ENCODE measurements around the gene CASP7. TPM values are rescaled to one million over a fixed set of nuclear protein-coding genes. Genes with fewer than 3 reads are reported as not detected.

The CASP7 gene
- total RNA-seq, 1 experiment from 2014 or later, result 4.7 TPM

DNA sequence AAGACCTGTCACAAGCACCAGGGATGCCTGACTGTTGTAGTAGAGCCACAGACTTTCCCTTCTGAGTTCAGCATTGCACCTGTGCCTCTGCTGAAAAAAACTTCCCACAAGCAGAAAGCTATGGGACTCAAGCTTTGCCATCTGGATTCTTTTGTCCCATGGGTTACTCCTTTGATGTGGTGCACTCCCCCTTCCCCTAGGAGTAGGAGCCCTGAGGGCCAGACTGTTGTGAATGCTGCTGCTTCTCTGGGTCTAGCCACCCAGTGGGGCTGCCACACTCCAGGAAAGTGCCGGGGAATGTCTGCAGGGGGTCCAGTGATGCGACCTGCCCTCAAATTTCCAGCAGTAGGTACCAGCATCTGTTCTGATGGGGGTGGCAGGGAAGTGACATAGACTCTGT is 11.7 kb downstream of the CASP7 start:
- peaks cover 40% of the 10 kb centered on the region for H3K36me3 Mint-ChIP-seq
- peaks cover 35% of the 10 kb centered on the region for H3K9me3 Mint-ChIP-seq
- H3K4me1 Mint-ChIP-seq, result peaks cover 22% of the 10 kb centered on the region
- TF ChIP-seq, protein P1, sequence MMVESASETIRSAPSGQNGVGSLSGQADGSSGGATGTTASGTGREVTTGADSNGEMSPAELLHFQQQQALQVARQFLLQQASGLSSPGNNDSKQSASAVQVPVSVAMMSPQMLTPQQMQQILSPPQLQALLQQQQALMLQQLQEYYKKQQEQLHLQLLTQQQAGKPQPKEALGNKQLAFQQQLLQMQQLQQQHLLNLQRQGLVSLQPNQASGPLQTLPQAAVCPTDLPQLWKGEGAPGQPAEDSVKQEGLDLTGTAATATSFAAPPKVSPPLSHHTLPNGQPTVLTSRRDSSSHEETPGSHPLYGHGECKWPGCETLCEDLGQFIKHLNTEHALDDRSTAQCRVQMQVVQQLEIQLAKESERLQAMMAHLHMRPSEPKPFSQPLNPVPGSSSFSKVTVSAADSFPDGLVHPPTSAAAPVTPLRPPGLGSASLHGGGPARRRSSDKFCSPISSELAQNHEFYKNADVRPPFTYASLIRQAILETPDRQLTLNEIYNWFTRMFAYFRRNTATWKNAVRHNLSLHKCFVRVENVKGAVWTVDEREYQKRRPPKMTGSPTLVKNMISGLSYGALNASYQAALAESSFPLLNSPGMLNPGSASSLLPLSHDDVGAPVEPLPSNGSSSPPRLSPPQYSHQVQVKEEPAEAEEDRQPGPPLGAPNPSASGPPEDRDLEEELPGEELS (CRISPR knock-in tag; IDR thresholded peaks at IDR 0.05), result no peak
- no peak for TF ChIP-seq GTF2I (CRISPR knock-in tag; conservative IDR thresholded peaks at IDR 0.05)
- TF ChIP-seq KAT7 (CRISPR knock-in tag; IDR thresholded peaks at IDR 0.05; ENCODE audit: borderline replicate concordance), result no peak
- TF ChIP-seq, protein P2, sequence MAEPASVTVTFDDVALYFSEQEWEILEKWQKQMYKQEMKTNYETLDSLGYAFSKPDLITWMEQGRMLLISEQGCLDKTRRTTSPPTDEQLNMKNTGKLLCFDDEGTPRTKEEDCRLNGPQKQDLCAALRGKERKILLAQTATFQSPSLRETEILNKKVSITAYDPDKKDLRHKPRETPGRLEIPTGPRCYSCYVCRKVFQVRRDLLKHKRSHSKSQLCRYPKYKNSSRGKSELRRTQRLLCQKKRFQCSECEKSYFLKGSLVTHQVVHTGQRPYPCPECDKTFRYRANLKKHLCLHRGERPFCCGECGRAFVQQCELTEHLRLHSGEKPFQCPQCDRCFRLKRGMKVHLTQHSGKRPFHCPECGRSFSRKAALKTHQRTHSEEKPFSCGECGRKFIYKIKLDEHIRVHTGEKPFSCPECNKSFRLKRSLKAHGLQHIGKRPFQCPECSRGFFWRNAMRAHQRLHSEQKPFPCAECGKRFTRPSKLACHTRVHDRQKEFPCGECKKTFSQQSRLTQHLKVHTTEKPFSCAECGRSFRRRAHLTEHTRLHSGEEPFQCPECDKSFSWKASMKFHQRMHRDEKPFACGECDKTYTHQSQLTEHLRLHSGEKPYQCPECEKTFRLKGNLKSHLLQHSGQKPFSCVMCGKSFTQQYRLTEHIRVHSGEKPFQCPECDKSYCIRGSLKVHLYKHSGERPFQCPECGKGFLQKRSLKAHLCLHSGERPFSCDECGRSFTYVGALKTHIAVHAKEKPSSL (CRISPR knock-in tag; conservative IDR thresholded peaks at IDR 0.05), result no peak
- no peak for TF ChIP-seq ZNF671 (CRISPR knock-in tag; IDR thresholded peaks at IDR 0.05)
- TF ChIP-seq GABPB1 (CRISPR knock-in tag; IDR thresholded peaks at IDR 0.05), result no peak
- TF ChIP-seq, protein P3, sequence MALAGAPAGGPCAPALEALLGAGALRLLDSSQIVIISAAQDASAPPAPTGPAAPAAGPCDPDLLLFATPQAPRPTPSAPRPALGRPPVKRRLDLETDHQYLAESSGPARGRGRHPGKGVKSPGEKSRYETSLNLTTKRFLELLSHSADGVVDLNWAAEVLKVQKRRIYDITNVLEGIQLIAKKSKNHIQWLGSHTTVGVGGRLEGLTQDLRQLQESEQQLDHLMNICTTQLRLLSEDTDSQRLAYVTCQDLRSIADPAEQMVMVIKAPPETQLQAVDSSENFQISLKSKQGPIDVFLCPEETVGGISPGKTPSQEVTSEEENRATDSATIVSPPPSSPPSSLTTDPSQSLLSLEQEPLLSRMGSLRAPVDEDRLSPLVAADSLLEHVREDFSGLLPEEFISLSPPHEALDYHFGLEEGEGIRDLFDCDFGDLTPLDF (CRISPR knock-in tag; IDR thresholded peaks at IDR 0.05), result no peak
- TF ChIP-seq NR1H2 (CRISPR knock-in tag; IDR thresholded peaks at IDR 0.05), result no peak
- TF ChIP-seq JAZF1 (CRISPR knock-in tag; IDR thresholded peaks at IDR 0.05), result no peak
- ChIA-PET CTCF (no interaction called here), POLR2A (no interaction called here)
- DNase-seq (ENCODE audit: low spot score), result no peak
- no peak for ATAC-seq
- H3K4me3 Mint-ChIP-seq, result no peak overlapping the region
- H3K27me3 Mint-ChIP-seq (ENCODE audit: low read depth), result peaks cover 7% of the 10 kb centered on the region
- H3K27ac Mint-ChIP-seq, result no peak overlapping the region

DNA sequence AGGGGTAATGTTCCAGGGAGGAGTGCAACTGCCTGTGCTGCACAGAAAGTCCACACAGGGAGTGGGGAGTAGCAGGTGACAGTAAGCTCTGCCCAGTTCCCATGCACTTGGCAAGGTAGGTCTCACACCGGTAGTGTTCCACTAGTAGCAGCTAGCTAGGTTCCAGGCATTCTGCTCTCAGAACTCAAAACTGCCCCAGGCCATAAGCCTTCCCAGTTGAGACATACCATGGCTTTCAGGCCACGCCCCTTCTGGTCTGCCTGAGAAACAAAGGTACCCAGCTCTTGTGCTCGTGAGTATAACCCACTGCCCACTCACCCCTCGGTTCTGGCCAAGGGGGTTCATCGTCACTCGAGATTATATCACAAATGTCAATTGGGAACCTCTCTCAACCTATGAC is 12.6 kb downstream of the CASP7 start:
- Mint-ChIP-seq H3K27ac (no peak overlapping the region), H3K4me3 (no peak overlapping the region), H3K4me1 (peaks cover 22% of the 10 kb centered on the region), H3K9me3 (peaks cover 30% of the 10 kb centered on the region), H3K36me3 (peaks cover 35% of the 10 kb centered on the region), H3K27me3 (ENCODE audit: low read depth) (peaks cover 7% of the 10 kb centered on the region)
- ChIA-PET CTCF (no interaction called here), POLR2A (no interaction called here)
- ATAC-seq (no peak), DNase-seq (ENCODE audit: low spot score) (no peak)
- TF ChIP-seq, protein P4, sequence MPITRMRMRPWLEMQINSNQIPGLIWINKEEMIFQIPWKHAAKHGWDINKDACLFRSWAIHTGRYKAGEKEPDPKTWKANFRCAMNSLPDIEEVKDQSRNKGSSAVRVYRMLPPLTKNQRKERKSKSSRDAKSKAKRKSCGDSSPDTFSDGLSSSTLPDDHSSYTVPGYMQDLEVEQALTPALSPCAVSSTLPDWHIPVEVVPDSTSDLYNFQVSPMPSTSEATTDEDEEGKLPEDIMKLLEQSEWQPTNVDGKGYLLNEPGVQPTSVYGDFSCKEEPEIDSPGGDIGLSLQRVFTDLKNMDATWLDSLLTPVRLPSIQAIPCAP (CRISPR knock-in tag; IDR thresholded peaks at IDR 0.05), result no peak
- no peak for TF ChIP-seq NFATC4 (CRISPR knock-in tag; IDR thresholded peaks at IDR 0.05)
- TF ChIP-seq FOXK1 (CRISPR knock-in tag; IDR thresholded peaks at IDR 0.05), result no peak

DNA sequence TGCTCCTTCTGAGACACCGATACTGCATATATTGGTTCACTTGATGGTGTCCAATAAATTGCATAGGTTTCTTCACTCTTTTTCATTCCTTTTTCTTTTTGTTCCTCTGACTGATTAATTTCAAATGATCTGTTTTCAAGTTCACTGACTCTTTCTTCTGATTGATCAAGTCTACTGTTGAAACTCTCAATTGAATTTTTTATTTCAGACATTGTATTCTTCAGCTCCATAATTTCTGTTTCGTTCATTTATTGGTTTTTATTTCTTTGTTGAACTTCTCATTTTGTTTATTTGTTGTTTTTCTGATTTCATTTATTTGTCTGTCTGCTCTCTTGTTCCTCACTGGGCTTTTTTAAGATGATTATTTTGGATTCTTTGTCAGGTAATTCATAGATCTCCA is 13.6 kb downstream of the CASP7 start:
- Mint-ChIP-seq H3K4me1 (peaks cover 22% of the 10 kb centered on the region), H3K27ac (no peak overlapping the region), H3K27me3 (ENCODE audit: low read depth) (peaks cover 7% of the 10 kb centered on the region), H3K9me3 (peaks cover 20% of the 10 kb centered on the region), H3K36me3 (peaks cover 30% of the 10 kb centered on the region), H3K4me3 (no peak overlapping the region)
- DNase-seq (ENCODE audit: low spot score) (no peak), ATAC-seq (no peak)
- TF ChIP-seq PRRX2 (CRISPR knock-in tag; IDR thresholded peaks at IDR 0.05), result no peak
- TF ChIP-seq HMGA2 (CRISPR knock-in tag; IDR thresholded peaks at IDR 0.05), result no peak
- TF ChIP-seq, protein P5, sequence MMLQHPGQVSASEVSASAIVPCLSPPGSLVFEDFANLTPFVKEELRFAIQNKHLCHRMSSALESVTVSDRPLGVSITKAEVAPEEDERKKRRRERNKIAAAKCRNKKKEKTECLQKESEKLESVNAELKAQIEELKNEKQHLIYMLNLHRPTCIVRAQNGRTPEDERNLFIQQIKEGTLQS (CRISPR knock-in tag; conservative IDR thresholded peaks at IDR 0.05), result no peak
- no peak for TF ChIP-seq SMAD4 (CRISPR knock-in tag; IDR thresholded peaks at IDR 0.05)
- TF ChIP-seq TEAD4 (CRISPR knock-in tag; IDR thresholded peaks at IDR 0.05), result no peak
- TF ChIP-seq, protein P6, sequence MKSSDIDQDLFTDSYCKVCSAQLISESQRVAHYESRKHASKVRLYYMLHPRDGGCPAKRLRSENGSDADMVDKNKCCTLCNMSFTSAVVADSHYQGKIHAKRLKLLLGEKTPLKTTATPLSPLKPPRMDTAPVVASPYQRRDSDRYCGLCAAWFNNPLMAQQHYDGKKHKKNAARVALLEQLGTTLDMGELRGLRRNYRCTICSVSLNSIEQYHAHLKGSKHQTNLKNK (CRISPR knock-in tag; IDR thresholded peaks at IDR 0.05), result no peak
- TF ChIP-seq NR1H2 (CRISPR knock-in tag; IDR thresholded peaks at IDR 0.05), result no peak
- TF ChIP-seq TEAD1 (CRISPR knock-in tag; IDR thresholded peaks at IDR 0.05), result no peak
- POLR2A ChIA-PET, result no interaction called here
- CTCF ChIA-PET, result interaction anchor here (2.4 kb wide), 1 partner anchor 14 kb away, joined by 10 read pairs; no protein-coding TSS in a partner anchor
